Progenitor cell of endocrine pancreas (in vitro differentiated cells): Measurements from ENCODE around the gene SIGLEC7. TPM values are rescaled to one million over a fixed set of nuclear protein-coding genes. Genes with fewer than 3 reads are reported as not detected.
A peak's percentile ranks its signal among the peaks of the same experiment; 100 is the strongest.

ENCODE experiments used
- DNase-seq: peaks from one replicate; pipeline ENCODE4 v3.0.0; 2021; ENCODE audit warnings: low spot score; ENCODE audit not compliant: unreplicated experiment
- H3K27ac Mint-ChIP-seq: 2 replicates; pipeline ENCODE4 v1.8.0; 2021; ENCODE audit warnings: mild to moderate bottlenecking, moderate library complexity, mixed read lengths
- H3K27me3 Mint-ChIP-seq: 2 replicates; pipeline ENCODE4 v1.8.0; 2021; ENCODE audit warnings: mixed read lengths
- H3K36me3 Mint-ChIP-seq: 2 replicates; pipeline ENCODE4 v1.8.0; 2022; ENCODE audit warnings: mixed read lengths; ENCODE audit not compliant: insufficient read depth
- H3K4me1 Mint-ChIP-seq: 2 replicates; pipeline ENCODE4 v1.8.0; 2021; ENCODE audit warnings: low read depth, mixed read lengths
- H3K4me3 Mint-ChIP-seq: 2 replicates; pipeline ENCODE4 v1.8.0; 2021; ENCODE audit warnings: low read depth, mild to moderate bottlenecking, moderate library complexity, mixed read lengths
- H3K9me3 Mint-ChIP-seq: 2 replicates; pipeline ENCODE4 v1.8.0; 2021; ENCODE audit warnings: low read depth, mixed read lengths
- total RNA-seq: library from RNA; stranded (reverse); gene quantifications from 2 replicates; pipeline ENCODE4 v1.2.1, GENCODE V29; 2021
- TF ChIP-seq, protein P1 (sequence below): fragments of 200-600 bp; sonication (generic); IDR thresholded peaks from one replicate; pipeline ENCODE4 v1.5.0; 2021; ENCODE audit warnings: antibody characterized with exemption, mild to moderate bottlenecking; ENCODE audit not compliant: unreplicated experiment

The SIGLEC7 gene
- total RNA-seq, 1 donor from 2014 or later: not detected

DNA sequence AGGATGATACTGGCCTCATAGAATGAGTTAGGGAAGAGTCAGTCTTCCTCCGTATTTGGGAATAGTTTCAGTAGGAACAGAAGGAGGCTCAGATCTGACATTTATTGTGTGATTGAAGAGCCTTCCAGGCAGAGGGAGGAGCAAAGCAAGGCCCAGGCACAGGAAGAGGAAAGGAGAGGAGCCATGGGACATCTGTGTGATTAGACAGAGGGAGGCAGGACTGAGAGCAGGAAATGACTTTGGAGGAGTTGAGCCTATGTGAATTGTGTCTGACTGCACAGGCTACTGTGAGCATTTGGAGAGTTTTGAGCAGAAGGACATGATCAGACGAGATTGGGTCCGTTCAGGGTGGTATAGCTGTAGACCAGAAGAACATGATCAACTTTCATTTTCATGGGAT is 8.5 kb downstream of the SIGLEC7 start:
- H3K4me1 Mint-ChIP-seq: no peaks in the 10 kb centered on the region
- no peak for DNase-seq
- TF ChIP-seq, protein P1, sequence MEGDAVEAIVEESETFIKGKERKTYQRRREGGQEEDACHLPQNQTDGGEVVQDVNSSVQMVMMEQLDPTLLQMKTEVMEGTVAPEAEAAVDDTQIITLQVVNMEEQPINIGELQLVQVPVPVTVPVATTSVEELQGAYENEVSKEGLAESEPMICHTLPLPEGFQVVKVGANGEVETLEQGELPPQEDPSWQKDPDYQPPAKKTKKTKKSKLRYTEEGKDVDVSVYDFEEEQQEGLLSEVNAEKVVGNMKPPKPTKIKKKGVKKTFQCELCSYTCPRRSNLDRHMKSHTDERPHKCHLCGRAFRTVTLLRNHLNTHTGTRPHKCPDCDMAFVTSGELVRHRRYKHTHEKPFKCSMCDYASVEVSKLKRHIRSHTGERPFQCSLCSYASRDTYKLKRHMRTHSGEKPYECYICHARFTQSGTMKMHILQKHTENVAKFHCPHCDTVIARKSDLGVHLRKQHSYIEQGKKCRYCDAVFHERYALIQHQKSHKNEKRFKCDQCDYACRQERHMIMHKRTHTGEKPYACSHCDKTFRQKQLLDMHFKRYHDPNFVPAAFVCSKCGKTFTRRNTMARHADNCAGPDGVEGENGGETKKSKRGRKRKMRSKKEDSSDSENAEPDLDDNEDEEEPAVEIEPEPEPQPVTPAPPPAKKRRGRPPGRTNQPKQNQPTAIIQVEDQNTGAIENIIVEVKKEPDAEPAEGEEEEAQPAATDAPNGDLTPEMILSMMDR: no peak
- no peak overlapping the region for H3K27ac Mint-ChIP-seq
- no peaks in the 10 kb centered on the region for H3K36me3 Mint-ChIP-seq
- H3K4me3 Mint-ChIP-seq: no peak overlapping the region
- peaks cover 9% of the 10 kb centered on the region for H3K27me3 Mint-ChIP-seq
- H3K9me3 Mint-ChIP-seq: no peaks in the 10 kb centered on the region

DNA sequence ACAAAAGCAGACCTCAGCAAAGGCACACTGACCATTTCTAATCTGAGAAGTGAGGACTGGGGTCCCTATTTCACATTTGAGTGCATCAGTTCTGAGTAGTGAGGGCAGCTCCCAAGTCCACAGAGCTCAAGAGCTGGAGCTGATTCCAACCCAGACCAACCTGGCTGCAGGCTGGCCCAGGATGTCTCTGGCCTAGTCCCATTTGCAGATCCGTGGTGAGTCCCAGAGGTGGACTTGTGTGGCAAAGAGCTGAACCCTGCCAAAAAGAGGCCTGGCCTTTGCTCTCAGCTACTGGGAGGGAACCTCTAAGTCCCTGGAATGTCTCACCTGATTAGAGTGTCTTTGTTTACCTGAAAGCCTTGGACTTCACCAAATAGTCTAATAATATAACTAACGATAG is 14.6 kb downstream of the SIGLEC7 start:
- DNase-seq: no peak
- TF ChIP-seq, protein P1: no peak
- no peaks in the 10 kb centered on the region for H3K9me3 Mint-ChIP-seq
- H3K27ac Mint-ChIP-seq: no peak overlapping the region
- H3K27me3 Mint-ChIP-seq: peaks cover 5% of the 10 kb centered on the region
- no peak overlapping the region for H3K4me3 Mint-ChIP-seq
- H3K36me3 Mint-ChIP-seq: no peaks in the 10 kb centered on the region
- peaks cover 3% of the 10 kb centered on the region for H3K4me1 Mint-ChIP-seq

DNA sequence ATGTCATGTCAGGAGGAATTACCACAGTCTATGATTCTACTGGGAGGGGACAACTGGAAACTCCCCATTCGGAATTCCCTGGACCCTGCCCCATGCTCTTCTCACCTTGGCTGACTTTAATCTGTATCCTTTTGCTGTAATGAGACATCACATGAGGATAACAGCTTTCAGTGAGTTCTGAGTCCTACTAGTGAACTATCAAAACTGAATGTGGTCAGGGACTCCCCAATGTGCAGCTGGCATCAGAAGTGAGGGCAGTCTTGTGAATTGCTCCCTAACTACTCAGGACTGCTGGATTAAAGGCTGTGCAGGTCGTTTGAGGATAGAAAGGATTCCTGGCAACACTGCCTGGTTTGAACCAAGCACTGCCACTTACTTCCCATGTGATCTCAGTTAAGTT is 15.2 kb downstream of the SIGLEC7 start:
- Mint-ChIP-seq H3K27me3 (peaks cover 5% of the 10 kb centered on the region), H3K4me3 (no peak overlapping the region), H3K9me3 (no peaks in the 10 kb centered on the region), H3K36me3 (no peaks in the 10 kb centered on the region), H3K4me1 (peaks cover 3% of the 10 kb centered on the region), H3K27ac (no peak overlapping the region)
- no peak for DNase-seq
- TF ChIP-seq, protein P1: no peak

DNA sequence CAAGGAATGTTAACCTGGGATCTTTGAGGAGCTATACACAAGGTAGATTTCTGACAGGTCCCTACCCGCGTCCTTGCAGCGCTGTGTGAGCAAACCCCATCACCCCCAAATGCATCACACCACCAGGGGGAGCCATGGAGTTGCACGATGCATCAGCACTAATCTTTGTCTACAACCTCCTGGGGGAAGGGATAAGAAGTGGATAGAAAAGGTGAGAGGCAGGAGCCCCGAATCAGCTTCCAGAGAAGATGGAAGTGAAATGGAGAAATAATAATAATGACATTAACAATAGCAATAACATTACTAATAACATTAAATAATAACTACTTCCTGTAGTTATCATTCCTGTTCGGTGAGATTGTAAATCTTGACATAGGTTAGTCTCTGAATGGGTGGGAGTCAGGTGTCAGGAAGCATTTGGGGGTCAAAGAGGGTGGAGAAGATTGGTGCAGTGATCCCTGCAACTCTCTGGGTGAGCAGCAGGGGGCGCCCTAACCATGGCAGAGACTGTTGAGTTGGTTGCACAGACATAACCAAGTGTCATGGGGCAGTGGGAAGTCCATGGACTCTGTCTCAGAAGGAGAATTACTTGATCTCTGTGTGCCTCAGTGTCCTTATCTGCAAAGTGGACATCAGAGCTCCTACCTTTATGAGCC is 16.5 kb downstream of the SIGLEC7 start:
- Mint-ChIP-seq H3K9me3 (no peaks in the 10 kb centered on the region), H3K27me3 (peaks cover 5% of the 10 kb centered on the region), H3K36me3 (no peaks in the 10 kb centered on the region), H3K4me1 (peaks cover 3% of the 10 kb centered on the region), H3K27ac (no peak overlapping the region), H3K4me3 (no peak overlapping the region)
- TF ChIP-seq, protein P1: peak; percentile 62
- peak; percentile 36 for DNase-seq

DNA sequence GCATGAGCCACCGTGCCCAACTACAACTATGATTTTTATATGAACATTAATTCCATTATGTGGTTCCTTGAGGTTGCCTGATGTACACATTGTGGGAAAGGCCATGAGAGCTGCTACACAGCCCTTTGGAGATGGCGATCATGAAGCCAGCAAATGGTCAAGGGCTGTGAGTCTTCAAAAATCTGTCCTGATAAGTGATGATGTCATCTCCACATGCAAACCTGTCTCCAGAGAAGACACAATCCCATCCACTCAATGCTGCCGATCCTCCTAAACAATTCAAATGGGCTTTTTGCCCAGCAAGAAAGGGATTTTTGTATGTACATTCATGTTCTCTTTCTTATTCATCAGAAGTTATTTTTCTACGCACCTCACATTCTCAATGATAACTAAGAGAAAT is 17.6 kb downstream of the SIGLEC7 start:
- H3K9me3 Mint-ChIP-seq: no peaks in the 10 kb centered on the region
- peaks cover 3% of the 10 kb centered on the region for H3K4me1 Mint-ChIP-seq
- DNase-seq: no peak
- no peaks in the 10 kb centered on the region for H3K36me3 Mint-ChIP-seq
- no peak overlapping the region for H3K4me3 Mint-ChIP-seq
- peaks cover 5% of the 10 kb centered on the region for H3K27me3 Mint-ChIP-seq
- no peak overlapping the region for H3K27ac Mint-ChIP-seq
- TF ChIP-seq, protein P1: no peak
